SK-N-SH treated with all-trans-retinoic acid at 6 μM for 48 hours (cell line): ENCODE results near the gene AQP5.

Experiments
- ATAC-seq: fragments of 200-7000 bp; cut with Tn5 transposase; 3 replicates; pipeline ENCODE4 v1.9.1; 2020; ENCODE audit warnings: mild to moderate bottlenecking, moderate library complexity
- ARNTL ChIP-seq: fragments of 450-650 bp; formaldehyde crosslinking; IDR thresholded peaks from 2 replicates; pipeline ENCODE4 v1.5.0; 2020; ENCODE audit warnings: low read depth, mild to moderate bottlenecking, moderate library complexity, borderline replicate concordance
- BACH2 ChIP-seq: fragments of 250-450 bp; sonication (Bioruptor Pico); IDR thresholded peaks from 2 replicates; pipeline ENCODE4 v1.9.0; 2021; ENCODE audit warnings: mild to moderate bottlenecking, borderline replicate concordance
- CSDC2 ChIP-seq: fragments of 250-450 bp; sonication (Bioruptor Pico); IDR thresholded peaks from 2 replicates; pipeline ENCODE4 v1.5.0; 2020; ENCODE audit warnings: mild to moderate bottlenecking, moderate library complexity
- ESRRG ChIP-seq: fragments of 250-450 bp; sonication (Bioruptor Pico); IDR thresholded peaks from 2 replicates; pipeline ENCODE4 v1.6.1; 2021; ENCODE audit warnings: mild to moderate bottlenecking
- GLIS3 ChIP-seq: fragments of 250-450 bp; sonication (Bioruptor Pico); IDR thresholded peaks from 2 replicates; pipeline ENCODE4 v1.5.0; 2020; ENCODE audit warnings: mild to moderate bottlenecking, moderate library complexity
- ISL1 ChIP-seq: fragments of 250-450 bp; sonication (Bioruptor Pico); IDR thresholded peaks from 2 replicates; pipeline ENCODE4 v2.1.2; 2022; ENCODE audit warnings: mild to moderate bottlenecking, moderate library complexity
- OSR1 ChIP-seq: fragments of 250-450 bp; sonication (Bioruptor Pico); IDR thresholded peaks from 2 replicates; pipeline ENCODE4 v1.8.0; 2022; ENCODE audit warnings: moderate library complexity, mild to moderate bottlenecking, inconsistent platforms
- PPARA ChIP-seq: fragments of 250-450 bp; sonication (Bioruptor Pico); IDR thresholded peaks from 2 replicates; pipeline ENCODE4 v1.5.0; 2020; ENCODE audit warnings: mild to moderate bottlenecking, borderline replicate concordance
- SNAI2 ChIP-seq: fragments of 250-450 bp; sonication (Bioruptor Pico); IDR thresholded peaks from 2 replicates; pipeline ENCODE4 v1.5.0; 2020; ENCODE audit warnings: mild to moderate bottlenecking, moderate library complexity
- TCF4 ChIP-seq: fragments of 250-450 bp; sonication (Bioruptor Pico); IDR thresholded peaks from 2 replicates; pipeline ENCODE4 v1.8.0; 2021; ENCODE audit warnings: mild to moderate bottlenecking, moderate library complexity, borderline replicate concordance
- TOX ChIP-seq: fragments of 250-450 bp; sonication (Bioruptor Pico); IDR thresholded peaks from 2 replicates; pipeline ENCODE4 v1.8.0; 2021; ENCODE audit warnings: mild to moderate bottlenecking, moderate library complexity, borderline replicate concordance
- ZC3H10 ChIP-seq: fragments of 250-450 bp; sonication (Bioruptor Pico); IDR thresholded peaks from 2 replicates; pipeline ENCODE4 v1.5.1; 2021; ENCODE audit warnings: mild to moderate bottlenecking, moderate library complexity
- ZFP3 ChIP-seq: fragments of 250-450 bp; sonication (Bioruptor Pico); IDR thresholded peaks from 2 replicates; pipeline ENCODE4 v1.5.0; 2020; ENCODE audit warnings: mild to moderate bottlenecking, moderate library complexity
- ZFP30 ChIP-seq: fragments of 450-650 bp; formaldehyde crosslinking; IDR thresholded peaks from 2 replicates; pipeline ENCODE4 v1.5.0; 2022; ENCODE audit warnings: mild to moderate bottlenecking, moderate library complexity
- ZNF565 ChIP-seq: fragments of 450-650 bp; formaldehyde crosslinking; conservative IDR thresholded peaks from 2 replicates; pipeline ENCODE4 v1.5.0; 2020; ENCODE audit warnings: low read depth, mild to moderate bottlenecking, moderate library complexity
- ZNF70 ChIP-seq: fragments of 450-650 bp; formaldehyde crosslinking; IDR thresholded peaks from 2 replicates; pipeline ENCODE4 v1.5.0; 2020; ENCODE audit warnings: mild to moderate bottlenecking, moderate library complexity
- TF ChIP-seq, protein P1 (sequence below): fragments of 250-450 bp; sonication (Bioruptor Pico); IDR thresholded peaks from 2 replicates; pipeline ENCODE4 v1.5.0; 2020; ENCODE audit warnings: mild to moderate bottlenecking, moderate library complexity
- TF ChIP-seq, protein P2 (sequence below): fragments of 250-450 bp; sonication (Bioruptor Pico); IDR thresholded peaks from 2 replicates; pipeline ENCODE4 v1.8.0; 2021; ENCODE audit warnings: low read depth, mild to moderate bottlenecking, moderate library complexity, borderline replicate concordance
- TF ChIP-seq, protein P3 (sequence below): fragments of 250-450 bp; sonication (Bioruptor Pico); IDR thresholded peaks from 2 replicates; pipeline ENCODE4 v1.8.0; 2020; ENCODE audit warnings: mild to moderate bottlenecking, moderate library complexity, borderline replicate concordance
- TF ChIP-seq, protein P4 (sequence below): fragments of 250-450 bp; sonication (Bioruptor Pico); IDR thresholded peaks from 2 replicates; pipeline ENCODE4 v1.5.1; 2020; ENCODE audit warnings: low read depth, mild to moderate bottlenecking, moderate library complexity

AQP5 gene

DNA sequence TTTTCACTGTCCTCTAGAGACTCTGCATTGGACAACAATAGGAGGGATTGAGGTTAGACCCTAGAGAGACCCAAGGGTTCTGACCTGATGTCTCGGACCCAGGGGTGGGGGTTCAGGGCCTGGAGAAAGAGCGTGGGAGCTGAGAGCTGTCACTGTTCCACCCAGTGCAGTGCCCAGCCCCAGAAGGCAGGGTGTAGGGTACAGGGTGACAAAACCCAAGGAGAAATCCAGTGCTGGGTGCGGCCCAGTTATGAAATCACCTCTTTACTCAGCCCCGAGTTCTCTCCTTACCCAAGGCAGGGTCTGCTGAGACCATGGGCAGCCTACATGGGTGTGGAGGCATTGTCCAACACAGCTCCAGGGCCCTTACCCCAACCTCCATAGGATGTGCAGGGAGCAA, 8.5 kb upstream of the AQP5 start:
- TF ChIP-seq TOX (CRISPR knock-in tag) (no peak), SNAI2 (no peak), ZFP30 (CRISPR knock-in tag) (no peak), CSDC2 (no peak), ZC3H10 (CRISPR knock-in tag) (no peak), OSR1 (no peak), BACH2 (CRISPR knock-in tag) (no peak), ARNTL (CRISPR knock-in tag) (no peak), ZNF565 (CRISPR knock-in tag) (no peak), ISL1 (CRISPR knock-in tag) (no peak)
- TF ChIP-seq, protein P1, sequence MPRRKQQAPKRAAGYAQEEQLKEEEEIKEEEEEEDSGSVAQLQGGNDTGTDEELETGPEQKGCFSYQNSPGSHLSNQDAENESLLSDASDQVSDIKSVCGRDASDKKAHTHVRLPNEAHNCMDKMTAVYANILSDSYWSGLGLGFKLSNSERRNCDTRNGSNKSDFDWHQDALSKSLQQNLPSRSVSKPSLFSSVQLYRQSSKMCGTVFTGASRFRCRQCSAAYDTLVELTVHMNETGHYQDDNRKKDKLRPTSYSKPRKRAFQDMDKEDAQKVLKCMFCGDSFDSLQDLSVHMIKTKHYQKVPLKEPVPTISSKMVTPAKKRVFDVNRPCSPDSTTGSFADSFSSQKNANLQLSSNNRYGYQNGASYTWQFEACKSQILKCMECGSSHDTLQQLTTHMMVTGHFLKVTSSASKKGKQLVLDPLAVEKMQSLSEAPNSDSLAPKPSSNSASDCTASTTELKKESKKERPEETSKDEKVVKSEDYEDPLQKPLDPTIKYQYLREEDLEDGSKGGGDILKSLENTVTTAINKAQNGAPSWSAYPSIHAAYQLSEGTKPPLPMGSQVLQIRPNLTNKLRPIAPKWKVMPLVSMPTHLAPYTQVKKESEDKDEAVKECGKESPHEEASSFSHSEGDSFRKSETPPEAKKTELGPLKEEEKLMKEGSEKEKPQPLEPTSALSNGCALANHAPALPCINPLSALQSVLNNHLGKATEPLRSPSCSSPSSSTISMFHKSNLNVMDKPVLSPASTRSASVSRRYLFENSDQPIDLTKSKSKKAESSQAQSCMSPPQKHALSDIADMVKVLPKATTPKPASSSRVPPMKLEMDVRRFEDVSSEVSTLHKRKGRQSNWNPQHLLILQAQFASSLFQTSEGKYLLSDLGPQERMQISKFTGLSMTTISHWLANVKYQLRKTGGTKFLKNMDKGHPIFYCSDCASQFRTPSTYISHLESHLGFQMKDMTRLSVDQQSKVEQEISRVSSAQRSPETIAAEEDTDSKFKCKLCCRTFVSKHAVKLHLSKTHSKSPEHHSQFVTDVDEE (CRISPR knock-in tag), result no peak
- TF ChIP-seq, protein P2, sequence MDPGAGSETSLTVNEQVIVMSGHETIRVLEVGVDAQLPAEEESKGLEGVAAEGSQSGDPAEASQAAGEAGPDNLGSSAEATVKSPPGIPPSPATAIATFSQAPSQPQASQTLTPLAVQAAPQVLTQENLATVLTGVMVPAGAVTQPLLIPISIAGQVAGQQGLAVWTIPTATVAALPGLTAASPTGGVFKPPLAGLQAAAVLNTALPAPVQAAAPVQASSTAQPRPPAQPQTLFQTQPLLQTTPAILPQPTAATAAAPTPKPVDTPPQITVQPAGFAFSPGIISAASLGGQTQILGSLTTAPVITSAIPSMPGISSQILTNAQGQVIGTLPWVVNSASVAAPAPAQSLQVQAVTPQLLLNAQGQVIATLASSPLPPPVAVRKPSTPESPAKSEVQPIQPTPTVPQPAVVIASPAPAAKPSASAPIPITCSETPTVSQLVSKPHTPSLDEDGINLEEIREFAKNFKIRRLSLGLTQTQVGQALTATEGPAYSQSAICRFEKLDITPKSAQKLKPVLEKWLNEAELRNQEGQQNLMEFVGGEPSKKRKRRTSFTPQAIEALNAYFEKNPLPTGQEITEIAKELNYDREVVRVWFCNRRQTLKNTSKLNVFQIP (CRISPR knock-in tag), result no peak
- TF ChIP-seq, protein P3, sequence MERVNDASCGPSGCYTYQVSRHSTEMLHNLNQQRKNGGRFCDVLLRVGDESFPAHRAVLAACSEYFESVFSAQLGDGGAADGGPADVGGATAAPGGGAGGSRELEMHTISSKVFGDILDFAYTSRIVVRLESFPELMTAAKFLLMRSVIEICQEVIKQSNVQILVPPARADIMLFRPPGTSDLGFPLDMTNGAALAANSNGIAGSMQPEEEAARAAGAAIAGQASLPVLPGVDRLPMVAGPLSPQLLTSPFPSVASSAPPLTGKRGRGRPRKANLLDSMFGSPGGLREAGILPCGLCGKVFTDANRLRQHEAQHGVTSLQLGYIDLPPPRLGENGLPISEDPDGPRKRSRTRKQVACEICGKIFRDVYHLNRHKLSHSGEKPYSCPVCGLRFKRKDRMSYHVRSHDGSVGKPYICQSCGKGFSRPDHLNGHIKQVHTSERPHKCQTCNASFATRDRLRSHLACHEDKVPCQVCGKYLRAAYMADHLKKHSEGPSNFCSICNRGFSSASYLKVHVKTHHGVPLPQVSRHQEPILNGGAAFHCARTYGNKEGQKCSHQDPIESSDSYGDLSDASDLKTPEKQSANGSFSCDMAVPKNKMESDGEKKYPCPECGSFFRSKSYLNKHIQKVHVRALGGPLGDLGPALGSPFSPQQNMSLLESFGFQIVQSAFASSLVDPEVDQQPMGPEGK, result no peak
- TF ChIP-seq, protein P4, sequence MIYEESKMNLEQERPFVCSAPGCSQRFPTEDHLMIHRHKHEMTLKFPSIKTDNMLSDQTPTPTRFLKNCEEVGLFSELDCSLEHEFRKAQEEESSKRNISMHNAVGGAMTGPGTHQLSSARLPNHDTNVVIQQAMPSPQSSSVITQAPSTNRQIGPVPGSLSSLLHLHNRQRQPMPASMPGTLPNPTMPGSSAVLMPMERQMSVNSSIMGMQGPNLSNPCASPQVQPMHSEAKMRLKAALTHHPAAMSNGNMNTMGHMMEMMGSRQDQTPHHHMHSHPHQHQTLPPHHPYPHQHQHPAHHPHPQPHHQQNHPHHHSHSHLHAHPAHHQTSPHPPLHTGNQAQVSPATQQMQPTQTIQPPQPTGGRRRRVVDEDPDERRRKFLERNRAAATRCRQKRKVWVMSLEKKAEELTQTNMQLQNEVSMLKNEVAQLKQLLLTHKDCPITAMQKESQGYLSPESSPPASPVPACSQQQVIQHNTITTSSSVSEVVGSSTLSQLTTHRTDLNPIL (CRISPR knock-in tag), result no peak

DNA sequence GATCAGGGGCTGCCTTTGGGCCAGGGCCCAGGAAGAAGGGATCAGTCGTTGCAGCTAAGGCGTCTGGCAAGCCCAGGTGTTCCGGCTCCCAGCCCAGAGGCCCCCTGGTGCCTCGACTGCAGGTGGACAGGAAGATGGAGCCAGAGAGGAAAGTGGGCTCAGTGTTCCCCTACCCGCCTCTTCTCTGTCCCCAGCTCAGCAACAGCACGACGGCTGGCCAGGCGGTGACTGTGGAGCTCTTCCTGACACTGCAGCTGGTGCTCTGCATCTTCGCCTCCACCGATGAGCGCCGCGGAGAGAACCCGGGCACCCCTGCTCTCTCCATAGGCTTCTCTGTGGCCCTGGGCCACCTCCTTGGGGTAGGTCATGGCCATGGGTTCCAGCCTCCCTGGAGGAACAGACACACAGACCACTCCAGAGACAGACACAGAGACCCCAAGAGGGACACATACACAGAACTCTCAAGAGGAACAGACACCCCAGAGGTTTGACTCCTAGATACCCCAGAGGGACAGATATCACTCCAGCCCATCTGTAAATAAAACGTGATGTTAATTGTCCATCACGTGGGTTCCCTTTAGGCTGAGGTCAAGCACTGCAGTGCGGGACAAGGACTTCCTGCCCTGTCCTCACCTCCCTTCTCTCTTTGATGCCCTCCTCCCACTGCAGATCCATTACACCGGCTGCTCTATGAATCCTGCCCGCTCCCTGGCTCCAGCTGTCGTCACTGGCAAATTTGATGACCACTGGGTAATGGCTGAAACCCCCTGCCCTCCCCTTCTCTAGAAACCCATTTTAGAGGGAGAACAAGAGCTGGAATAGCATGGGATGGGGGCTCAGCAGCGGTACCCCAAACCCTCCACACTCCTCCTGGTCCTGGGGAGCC, 7.5 kb upstream of the AQP5 start:
- ATAC-seq, result no peak
- TF ChIP-seq, protein P1 (CRISPR knock-in tag), result no peak
- TF ChIP-seq PPARA (CRISPR knock-in tag) (no peak), GLIS3 (CRISPR knock-in tag) (no peak), ZNF70 (CRISPR knock-in tag) (no peak), BACH2 (CRISPR knock-in tag) (no peak), ZNF565 (CRISPR knock-in tag) (no peak), ZFP3 (no peak), TCF4 (CRISPR knock-in tag) (no peak), ZFP30 (CRISPR knock-in tag) (no peak), ZC3H10 (CRISPR knock-in tag) (no peak), ESRRG (CRISPR knock-in tag) (no peak)
- TF ChIP-seq, protein P2 (CRISPR knock-in tag), result no peak
- TF ChIP-seq, all 23 proteins: peak for 0

More for the DNA sequence above, 8.5 kb upstream of the AQP5 start:
- ATAC-seq, result no peak
